Kasumi-1 (cell line): ENCODE measurements around the gene SYNJ2BP.
"Not testable (repeated sequence)": the region's sequence is repeated elsewhere in the genome, so short reads cannot be mapped to it uniquely, and the experiment has no call there.

ENCODE experiments used
- DNase-seq, 2 experiments: peaks; one replicate each; lab custom pipeline; 2025; lab: John Stamatoyannopoulos, UW

SYNJ2BP gene, protein sequence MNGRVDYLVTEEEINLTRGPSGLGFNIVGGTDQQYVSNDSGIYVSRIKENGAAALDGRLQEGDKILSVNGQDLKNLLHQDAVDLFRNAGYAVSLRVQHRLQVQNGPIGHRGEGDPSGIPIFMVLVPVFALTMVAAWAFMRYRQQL

GRCh38 chr14:70416725-70417349, at the start of gene SYNJ2BP:
Gene SYNJ2BP, minus strand, starts transcription at chr14:70417090. Its CDS starts 127 bp downstream, at chr14:70416963.
- DNase-seq = peak; percentile 18 to 47

DNA sequence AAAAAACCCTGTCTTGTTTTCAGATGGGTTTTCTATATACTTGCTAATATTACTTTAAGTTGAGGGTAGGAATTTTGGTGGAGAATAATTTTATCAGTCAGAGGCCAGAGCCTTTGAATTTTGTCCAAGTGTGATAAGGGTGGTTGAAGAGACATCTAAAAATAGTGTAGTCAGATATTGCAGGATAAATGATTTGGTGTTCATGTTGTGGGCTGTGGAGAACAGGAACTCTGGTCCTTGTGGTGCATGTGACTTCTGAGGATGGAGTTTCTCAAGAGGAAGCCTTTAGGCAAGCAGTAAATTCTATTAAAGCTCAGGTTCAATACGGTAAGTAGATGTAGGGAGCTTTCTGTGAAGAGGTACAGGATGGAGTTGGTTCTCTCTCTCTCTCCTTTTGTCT, 37.8 kb upstream of the SYNJ2BP start:
- DNase-seq = peak in 1 of 2 experiments; percentile 26

DNA sequence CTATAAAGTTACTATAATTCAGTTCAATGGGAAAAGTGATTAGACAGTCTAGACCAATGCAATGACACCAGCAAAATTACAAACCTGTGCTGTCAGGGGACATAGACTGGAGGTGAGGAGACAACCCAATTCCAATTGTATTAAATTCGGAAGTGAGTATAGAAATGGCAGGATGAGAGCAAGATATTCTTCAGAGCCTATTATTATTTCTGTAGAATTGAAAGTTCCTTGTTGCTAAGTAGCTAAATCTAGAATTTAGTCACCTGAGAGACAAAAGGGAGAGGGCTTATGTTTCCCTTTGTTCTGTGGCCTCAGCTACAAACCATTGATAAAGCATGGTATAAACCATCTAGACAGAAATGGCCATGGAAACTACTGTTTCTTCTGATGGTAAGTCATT, 35.0 kb upstream of the SYNJ2BP start, which contains the start of gene ADAM21:
Gene ADAM21 (plus strand): TSS at position 301 of the 400 bp plus-strand sequence. CDS start 5,326 bp downstream, outside the sequence.
- no peak for DNase-seq

GRCh38 chr14:70448633-70449340, 31.9 kb upstream of the SYNJ2BP start:
- no peak for DNase-seq

DNA sequence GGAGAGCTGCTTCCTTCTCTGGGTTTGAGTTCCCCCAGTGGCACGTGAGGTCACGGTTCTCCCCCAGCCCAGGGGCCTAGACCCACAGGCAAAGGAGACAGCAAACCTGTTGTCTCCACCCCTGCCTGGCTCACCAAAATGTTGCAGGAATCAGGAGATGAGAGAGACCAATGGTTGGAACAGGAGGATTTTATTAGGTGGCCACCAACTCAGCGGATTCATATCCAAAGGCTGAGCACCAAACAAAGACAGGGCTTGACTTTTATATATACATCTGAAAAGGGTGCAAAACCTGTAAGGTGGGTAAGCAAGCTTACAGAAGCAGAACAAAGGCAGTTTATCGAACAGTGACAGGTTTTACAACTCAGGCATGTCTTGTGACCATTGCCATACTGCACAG, 25.9 kb upstream of the SYNJ2BP start:
- peak in 1 of 2 experiments; percentile 6 for DNase-seq

DNA sequence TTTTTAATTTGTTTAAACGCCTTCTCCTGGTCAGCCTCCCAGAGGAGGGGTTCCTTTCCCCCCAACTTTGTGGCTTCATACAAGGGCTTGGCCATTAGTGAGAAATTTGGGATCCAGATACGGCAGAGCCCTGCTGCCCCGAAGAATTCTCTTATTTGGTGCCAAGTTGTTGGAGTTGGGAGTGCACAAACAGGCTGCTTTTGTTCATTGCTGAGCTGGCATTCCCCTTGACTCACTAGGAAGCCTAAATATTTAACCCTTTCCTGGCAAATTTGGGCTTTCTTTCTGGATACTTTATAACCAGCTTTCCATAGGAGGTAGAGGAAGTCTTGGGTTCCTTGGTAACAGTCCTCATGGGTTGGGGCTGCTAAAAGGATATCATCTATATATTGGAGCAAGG, 24.8 kb upstream of the SYNJ2BP start:
- DNase-seq = no peak

DNA sequence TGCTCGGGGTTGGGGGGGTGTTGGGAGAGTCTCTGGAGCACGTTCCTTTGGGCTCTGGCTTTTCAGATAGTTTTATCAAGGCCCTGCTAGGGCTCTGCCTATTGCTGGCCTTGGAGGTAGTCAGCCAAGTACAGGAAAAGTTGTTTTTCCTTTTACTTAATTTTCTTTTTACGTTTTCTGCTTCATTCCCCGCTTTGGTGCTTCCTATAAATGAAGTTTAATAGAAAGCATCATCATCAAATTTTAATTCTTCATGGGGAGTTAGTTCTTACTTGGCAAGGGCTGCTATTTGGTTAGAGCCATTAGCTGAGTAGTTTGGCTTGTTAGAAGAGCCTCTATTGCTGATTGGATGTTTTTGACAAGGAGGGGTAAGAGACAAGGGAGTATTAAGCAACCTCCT, 20.0 kb upstream of the SYNJ2BP start:
- DNase-seq = no peak

DNA sequence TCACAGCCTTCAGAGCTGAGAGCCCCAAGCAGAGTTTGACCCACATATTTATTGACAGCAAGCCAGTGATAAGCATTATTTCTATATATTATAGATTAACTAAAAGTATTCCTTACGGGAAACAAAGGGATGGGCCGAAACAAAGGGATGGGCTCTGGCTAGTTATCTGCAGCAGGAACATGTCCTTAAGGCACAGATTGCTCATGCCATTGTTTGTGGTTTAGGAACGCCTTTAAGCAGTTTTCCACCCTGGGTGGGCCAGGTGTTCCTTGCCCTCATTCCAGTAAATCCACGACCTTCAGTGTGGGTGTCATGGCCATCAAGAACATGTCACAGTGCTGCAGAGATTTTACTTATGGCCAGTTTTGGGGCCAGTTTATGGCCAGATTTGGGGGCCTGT, 9.7 kb upstream of the SYNJ2BP start:
- DNase-seq = not testable (repeated sequence)

- peak in 1 of 2 experiments; percentile 1 for DNase-seq
Observed at GRCh38 chr14:70425354-70425753, 8.5 kb upstream of the SYNJ2BP start.

- DNase-seq = no peak
Observed at GRCh38 chr14:70422538-70422937, 5.6 kb upstream of the SYNJ2BP start.

- DNase-seq = not testable (repeated sequence)
Observed at GRCh38 chr14:70419270-70419931, 2.5 kb upstream of the SYNJ2BP start.

DNA sequence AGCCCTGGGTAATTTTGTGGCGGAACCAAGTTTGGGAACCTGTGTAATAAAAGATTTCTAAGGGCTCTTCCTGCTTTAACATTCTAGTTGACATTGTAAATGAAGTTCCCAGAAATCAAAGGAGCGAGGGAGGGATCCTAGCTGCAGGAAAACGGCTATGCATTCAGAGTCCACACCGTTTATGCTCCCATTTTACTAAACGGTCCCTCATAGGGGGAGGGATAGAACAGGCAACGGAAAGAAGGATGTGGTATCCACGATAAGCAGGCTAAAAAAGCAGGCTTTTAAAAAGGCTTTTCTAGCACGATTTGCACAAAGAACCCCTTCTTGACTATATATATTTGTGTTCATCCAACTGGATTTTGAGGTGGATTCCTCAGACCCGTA, 559 bp downstream of the SYNJ2BP start:
- no peak for DNase-seq

DNA sequence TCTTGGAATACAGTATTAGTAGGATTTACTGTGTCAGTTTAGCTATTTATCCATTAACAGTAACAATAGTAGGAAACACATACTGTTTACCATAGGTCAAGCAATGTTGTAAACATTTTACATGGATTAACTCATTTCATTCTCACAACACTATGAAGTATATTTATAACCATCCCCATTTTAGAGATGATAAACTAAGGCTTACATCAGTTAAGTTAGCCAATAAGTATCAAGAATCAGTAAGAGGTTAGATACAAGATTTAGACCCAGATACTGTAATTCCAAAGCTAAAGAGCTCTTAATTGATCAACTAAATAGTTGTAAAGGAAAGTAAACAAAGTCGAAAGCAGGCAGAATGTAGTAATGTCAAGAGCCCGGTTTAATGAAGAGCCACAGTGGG, 1.1 kb downstream of the SYNJ2BP start:
- DNase-seq = no peak

- no peak for DNase-seq
Observed at GRCh38 chr14:70407621-70408020, 9.3 kb downstream of the SYNJ2BP start.

GRCh38 chr14:70406216-70406615, 10.7 kb downstream of the SYNJ2BP start:
- DNase-seq = not testable (repeated sequence)

DNA sequence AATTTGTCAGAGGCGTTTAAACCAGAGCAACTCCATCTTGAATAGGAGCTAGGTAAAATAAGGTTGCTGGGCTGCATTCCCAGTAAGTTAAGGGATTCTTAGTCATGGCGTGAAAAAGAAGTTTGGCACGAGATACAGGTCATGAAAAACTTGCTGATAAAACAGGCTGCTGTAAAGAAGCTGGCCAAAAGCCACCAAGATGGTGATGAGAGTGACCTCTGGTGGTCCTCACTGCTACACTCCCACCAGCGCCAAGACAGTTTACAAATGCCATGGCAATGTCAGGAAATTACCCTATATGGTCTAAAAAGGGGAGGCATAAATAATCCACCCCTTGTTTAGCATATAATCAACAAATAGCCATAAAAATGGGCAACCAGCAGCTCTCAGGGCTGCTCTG, 13.6 kb downstream of the SYNJ2BP start:
- not testable (repeated sequence) for DNase-seq

DNA sequence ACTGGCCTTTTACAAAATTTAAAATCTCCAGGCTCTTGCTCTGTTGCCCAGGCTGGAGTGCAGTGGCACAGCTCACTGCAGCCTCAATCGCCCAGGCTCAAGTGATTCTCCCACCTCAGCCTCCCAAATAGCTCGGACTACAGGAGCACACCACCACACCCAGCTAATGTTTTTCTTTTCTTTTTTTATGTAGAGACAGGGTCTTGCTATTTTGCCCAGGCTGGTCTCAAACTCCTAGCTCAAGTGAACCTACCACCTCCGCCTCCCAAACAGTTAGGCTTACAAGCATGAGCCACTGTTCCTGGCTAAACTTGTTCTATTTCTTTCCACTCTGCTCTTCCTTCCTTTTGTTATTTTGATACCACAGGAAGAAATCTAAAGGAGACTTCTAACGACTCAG, 15.2 kb downstream of the SYNJ2BP start:
- DNase-seq = no peak

DNA sequence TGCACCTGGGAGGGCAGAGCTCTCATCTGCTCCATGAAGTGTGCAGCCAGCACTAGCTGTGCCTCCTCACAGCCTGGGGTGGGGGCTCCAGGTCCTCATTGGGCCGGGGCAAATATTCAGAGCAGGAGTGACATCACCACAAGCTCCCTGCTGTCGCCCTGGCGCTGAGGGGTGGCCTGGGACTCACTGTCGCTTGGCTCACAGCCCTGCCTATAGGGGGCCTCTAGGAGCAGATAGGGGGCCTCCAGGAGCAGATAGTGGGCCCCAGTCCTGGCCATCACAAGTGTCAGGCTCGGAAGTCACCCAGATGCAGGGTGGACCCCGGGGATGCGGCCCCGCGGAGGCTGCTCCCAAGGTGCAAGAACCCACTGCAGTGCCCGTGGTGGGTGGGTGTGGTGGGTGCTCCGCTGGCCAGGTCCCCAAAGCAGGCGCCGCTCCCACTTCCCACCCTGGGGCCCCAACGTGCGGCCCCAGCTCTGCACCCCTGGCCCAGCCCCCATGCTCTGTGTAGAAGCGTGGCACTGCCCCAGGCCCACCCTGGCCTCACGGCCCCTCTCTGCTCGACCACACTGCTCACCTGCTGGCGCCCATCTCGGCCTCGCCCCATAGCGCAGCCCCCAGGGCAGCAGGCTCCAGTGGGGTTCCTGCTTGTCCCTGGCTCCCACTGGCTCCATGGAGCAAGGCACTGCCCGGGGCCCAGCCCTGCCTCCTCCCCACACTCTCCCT, 18.0 kb downstream of the SYNJ2BP start:
- no peak for DNase-seq

DNA sequence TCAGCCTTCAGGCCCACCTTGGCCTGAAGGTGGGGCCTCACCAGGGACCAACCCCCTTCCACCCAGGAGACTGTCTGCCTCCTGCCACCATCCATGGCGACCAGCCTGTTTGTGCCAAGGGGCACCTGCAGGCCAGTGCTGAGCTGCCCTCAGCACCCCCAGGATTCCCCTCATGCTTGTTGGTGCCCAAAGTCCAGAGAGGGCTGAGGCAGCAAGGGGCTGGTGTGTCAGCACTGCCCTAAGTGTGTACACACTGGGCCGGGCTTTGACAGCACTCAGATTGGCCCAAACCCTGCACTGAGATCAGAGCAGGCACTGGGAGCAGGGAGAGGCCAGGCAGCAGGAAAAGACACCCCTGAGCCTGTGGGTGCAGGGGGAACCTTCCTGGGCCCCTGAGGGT, 18.6 kb downstream of the SYNJ2BP start:
- DNase-seq = no peak

DNA sequence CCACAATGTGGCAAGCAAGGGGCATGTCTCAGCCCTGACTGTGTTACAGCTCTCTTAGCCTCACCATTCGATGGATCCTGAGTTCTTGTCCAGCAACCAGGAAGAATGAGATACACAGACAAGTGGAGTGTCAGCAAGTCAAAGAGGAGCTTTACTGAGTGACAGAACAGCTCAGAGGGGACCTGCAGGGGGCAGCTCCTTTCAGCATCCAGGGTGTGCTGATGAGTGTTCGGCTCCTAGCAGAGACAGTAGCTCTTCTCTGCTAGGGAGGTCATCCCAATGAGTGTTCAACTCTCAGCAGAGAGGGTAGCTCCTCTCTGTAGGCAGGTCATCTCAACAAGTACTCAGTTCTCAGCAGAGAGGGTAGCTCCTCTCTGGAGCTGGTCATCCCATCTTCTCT, 19.1 kb downstream of the SYNJ2BP start:
- DNase-seq = no peak

GRCh38 chr14:70394674-70395306, 22.1 kb downstream of the SYNJ2BP start:
- DNase-seq = no peak

DNA sequence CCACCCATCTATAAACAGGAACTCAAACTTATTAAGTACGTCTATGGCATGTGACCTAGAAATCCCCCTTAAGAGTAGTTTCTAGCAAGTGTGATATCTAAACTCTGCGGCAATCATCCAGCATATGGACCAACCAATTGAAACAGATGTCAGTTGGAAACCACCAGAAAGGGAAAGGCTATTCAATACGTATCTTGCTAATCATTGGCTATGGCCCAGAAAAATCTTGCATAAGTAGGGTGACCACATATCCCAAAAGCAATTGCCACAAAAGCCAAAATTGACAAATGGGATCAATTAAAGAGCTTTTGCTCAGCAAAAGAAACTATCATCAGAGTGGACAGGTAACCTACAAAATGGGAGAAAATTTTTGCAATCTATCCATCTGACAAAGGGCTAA, 24.2 kb downstream of the SYNJ2BP start:
- no peak for DNase-seq
